Smooth muscle cell (in vitro differentiated cells): ENCODE measurements around the gene TRPM3. TPM values are rescaled to one million over a fixed set of nuclear protein-coding genes. Genes with fewer than 3 reads are reported as not detected.

ENCODE experiments used
- DNase-seq: peaks from one replicate; lab custom pipeline; 2025; ENCODE audit not compliant: unreplicated experiment; lab: John Stamatoyannopoulos, UW
- H2AFZ ChIP-seq: fragments of 200-600 bp; sonication (generic); 2 replicates; pipeline ENCODE4 v1.6.0; 2016; ENCODE audit warnings: antibody characterized with exemption, low read depth, mild to moderate bottlenecking
- H3F3A ChIP-seq: fragments of 200-600 bp; sonication (generic); 2 replicates; pipeline ENCODE4 v1.6.0; 2017; ENCODE audit warnings: antibody characterized with exemption, low read depth
- H3K27ac ChIP-seq: fragments of 200-600 bp; sonication (generic); 2 replicates; pipeline ENCODE4 v1.5.1; 2016; ENCODE audit warnings: low read depth, mild to moderate bottlenecking
- H3K27me3 ChIP-seq: fragments of 200-600 bp; sonication (generic); 2 replicates; pipeline ENCODE4 v1.6.1; 2016; ENCODE audit warnings: low read depth, mild to moderate bottlenecking
- H3K36me3 ChIP-seq: fragments of 200-600 bp; sonication (generic); 2 replicates; pipeline ENCODE4 v1.5.1; 2016; ENCODE audit warnings: low read depth
- H3K4me1 ChIP-seq: fragments of 200-600 bp; sonication (generic); 2 replicates; pipeline ENCODE4 v1.5.1; 2016; ENCODE audit warnings: low read depth
- H3K4me2 ChIP-seq: fragments of 200-600 bp; sonication (generic); 2 replicates; pipeline ENCODE4 v1.6.0; 2016; ENCODE audit warnings: mild to moderate bottlenecking
- H3K4me3 ChIP-seq: fragments of 200-600 bp; sonication (generic); 2 replicates; pipeline ENCODE4 v1.5.1; 2016; ENCODE audit warnings: mild to moderate bottlenecking
- H3K79me2 ChIP-seq: fragments of 200-600 bp; sonication (generic); 2 replicates; pipeline ENCODE4 v1.6.0; 2016; ENCODE audit warnings: low read depth, mild to moderate bottlenecking
- H3K9ac ChIP-seq: fragments of 200-600 bp; sonication (generic); 2 replicates; pipeline ENCODE4 v1.6.0; 2016; ENCODE audit warnings: low read depth
- H3K9me3 ChIP-seq: fragments of 200-600 bp; sonication (generic); replicated peaks from 2 replicates; pipeline ENCODE4 v1.5.1; 2016; ENCODE audit warnings: low read depth
- H4K20me1 ChIP-seq: fragments of 200-600 bp; sonication (generic); 2 replicates; pipeline ENCODE4 v1.6.0; 2016; ENCODE audit warnings: low read depth
- CTCF ChIP-seq: fragments of 200-600 bp; sonication (generic); IDR thresholded peaks from 2 replicates; pipeline ENCODE4 v1.5.1; 2017; ENCODE audit warnings: borderline replicate concordance, mild to moderate bottlenecking, antibody characterized with exemption; ENCODE audit not compliant: insufficient read depth, poor library complexity, severe bottlenecking
- WGBS: methylation state at CpG from one replicate; pipeline ENCODE4 v1.1.7; 2016; ENCODE audit warnings: low lambda C conversion rate; 5-methylcytosine and 5-hydroxymethylcytosine counted together
- polyA plus RNA-seq: library from polyadenylated mRNA; unstranded; fragments of >200 nt; fragmentation: Nextera tagmentation; extraction: Ambion mirVana; gene quantifications from 2 replicates; pipeline ENCODE4 v1.2.1, GENCODE V29; 2016
- total RNA-seq: library from RNA; depleted of rRNA; stranded (reverse); fragments of >200 nt; gene quantifications from 2 replicates; pipeline ENCODE4 v1.2.3, GENCODE V29; 2014

TRPM3 gene
- total and polyA plus RNA-seq, 2 experiments from 2014 or later: not detected

GRCh38 chr9:70601000-70601951 lies 520.1 kb downstream of the TRPM3 start:
- H3K9me3 ChIP-seq: no peaks in the 10 kb centered on the region
- no peak overlapping the region for H2AFZ ChIP-seq
- H3K4me2 ChIP-seq: peak overlapping the region; percentile 77
- H4K20me1 ChIP-seq: no peaks in the 10 kb centered on the region
- peaks cover 14% of the 10 kb centered on the region for H3K4me1 ChIP-seq
- no peak for TF ChIP-seq CTCF
- peak overlapping the region; percentile 99 for H3K27ac ChIP-seq
- no peaks in the 10 kb centered on the region for H3K36me3 ChIP-seq
- WGBS: 10% methylated on average over 31 of the region's 31 CpGs
- peaks cover 21% of the 10 kb centered on the region for H3F3A ChIP-seq
- H3K79me2 ChIP-seq: no peaks in the 10 kb centered on the region
- peak overlapping the region; percentile 26 for H3K4me3 ChIP-seq
- no peaks in the 10 kb centered on the region for H3K27me3 ChIP-seq
- DNase-seq: peak; percentile 88
- peak overlapping the region; percentile 91 for H3K9ac ChIP-seq

GRCh38 chr9:70600506-70600905 lies 520.9 kb downstream of the TRPM3 start:
- Histone ChIP-seq H3K79me2 (no peaks in the 10 kb centered on the region), H3K4me1 (peaks cover 14% of the 10 kb centered on the region), H3K9ac (peak overlapping the region; percentile 91), H3F3A (peaks cover 21% of the 10 kb centered on the region), H3K36me3 (no peaks in the 10 kb centered on the region), H2AFZ (no peak overlapping the region), H3K4me2 (peak overlapping the region; percentile 77), H3K27ac (peak overlapping the region; percentile 99), H3K27me3 (no peaks in the 10 kb centered on the region), H3K4me3 (peak overlapping the region; percentile 22), H4K20me1 (no peaks in the 10 kb centered on the region), H3K9me3 (no peaks in the 10 kb centered on the region)
- no peak for TF ChIP-seq CTCF
- WGBS: 0% methylated on average over 1 of the region's 1 CpG
- DNase-seq: peak; percentile 34

- TF ChIP-seq CTCF: no peak
- no peak for DNase-seq
- no peak overlapping the region for H3K4me3 ChIP-seq
- peaks cover 14% of the 10 kb centered on the region for H3K4me1 ChIP-seq
- no peak overlapping the region for H3K4me2 ChIP-seq
- H3K36me3 ChIP-seq: no peaks in the 10 kb centered on the region
- H3K79me2 ChIP-seq: no peaks in the 10 kb centered on the region
- H4K20me1 ChIP-seq: no peaks in the 10 kb centered on the region
- no peaks in the 10 kb centered on the region for H3K27me3 ChIP-seq
- no peak overlapping the region for H3K27ac ChIP-seq
- H3K9me3 ChIP-seq: no peaks in the 10 kb centered on the region
- no peak overlapping the region for H2AFZ ChIP-seq
- no peak overlapping the region for H3K9ac ChIP-seq
- H3F3A ChIP-seq: peaks cover 21% of the 10 kb centered on the region
These were observed 523.5 kb downstream of the TRPM3 start for GRCh38 chr9:70597886-70598285.
